C1 segment of cervical spinal cord (tissue), 14 donors: ENCODE data around the gene ZG16.

Experiments
- DNase-seq, 14 donors: peaks; one replicate each; lab custom pipeline; 2025; lab: John Stamatoyannopoulos, UW

Gene ZG16

GRCh38 chr16:29809031-29809747, 31.1 kb downstream of the ZG16 start:
- no peak for DNase-seq

- no peak for DNase-seq
Observed at GRCh38 chr16:29809850-29810698, 32.0 kb downstream of the ZG16 start.

GRCh38 chr16:29810699-29811169, 32.7 kb downstream of the ZG16 start:
- no peak for DNase-seq

- DNase-seq: peak; percentile 56 to 96 (median 84)
Observed at GRCh38 chr16:29811170-29811895, 33.3 kb downstream of the ZG16 start.

GRCh38 chr16:29811896-29812665, 34.0 kb downstream of the ZG16 start, which contains the start of gene PRRT2:
PRRT2 (plus strand) TSS chr16:29812193; CDS start chr16:29813055, 862 bp downstream.
- peak in 11 of 14 donors; percentile 39 to 88 (median 64) for DNase-seq

GRCh38 chr16:29812754-29813643, 34.9 kb downstream of the ZG16 start:
- peak in 2 of 14 donors; percentile 30 to 69 for DNase-seq

GRCh38 chr16:29813644-29814562, 35.8 kb downstream of the ZG16 start:
- peak in 1 of 14 donors; percentile 38 for DNase-seq

- DNase-seq: peak in 1 of 14 donors; percentile 42
Observed at GRCh38 chr16:29814592-29814991, 36.5 kb downstream of the ZG16 start.

- DNase-seq: peak in 4 of 14 donors; percentile 17 to 41 (median 30)
Observed at GRCh38 chr16:29815032-29815721, 37.1 kb downstream of the ZG16 start.

GRCh38 chr16:29815793-29816693, 38.0 kb downstream of the ZG16 start, which contains the start of gene PAGR1:
PAGR1 (plus strand) TSS chr16:29816152; CDS start chr16:29816526, 374 bp downstream.
- peak; percentile 87 to 99 (median 98) for DNase-seq

- peak in 8 of 14 donors; percentile 57 to 73 (median 64) for DNase-seq
Observed at GRCh38 chr16:29816694-29817441, 38.8 kb downstream of the ZG16 start.

- DNase-seq: no peak
Observed at GRCh38 chr16:29818082-29818481, 40.0 kb downstream of the ZG16 start.

GRCh38 chr16:29819506-29819905, 41.5 kb downstream of the ZG16 start:
- peak in 1 of 14 donors; percentile 42 for DNase-seq

- peak in 9 of 14 donors; percentile 21 to 75 (median 38) for DNase-seq
Observed at GRCh38 chr16:29820271-29820701, 42.2 kb downstream of the ZG16 start, which contains the start of gene MVP. MVP (plus strand) TSS chr16:29820462; CDS start chr16:29830550, 10,088 bp downstream.

- peak in 2 of 14 donors; percentile 24 to 35 for DNase-seq
Observed at GRCh38 chr16:29820730-29821642, 42.9 kb downstream of the ZG16 start.
